SIG-M5 treated with dmso at 0.1 percent for 504 hours (cell line): Measurements from ENCODE around the gene UBR3.

Experiments
- DNase-seq: peaks from one replicate; lab custom pipeline; 2025; ENCODE audit not compliant: unreplicated experiment; lab: John Stamatoyannopoulos, UW

The UBR3 gene

DNA sequence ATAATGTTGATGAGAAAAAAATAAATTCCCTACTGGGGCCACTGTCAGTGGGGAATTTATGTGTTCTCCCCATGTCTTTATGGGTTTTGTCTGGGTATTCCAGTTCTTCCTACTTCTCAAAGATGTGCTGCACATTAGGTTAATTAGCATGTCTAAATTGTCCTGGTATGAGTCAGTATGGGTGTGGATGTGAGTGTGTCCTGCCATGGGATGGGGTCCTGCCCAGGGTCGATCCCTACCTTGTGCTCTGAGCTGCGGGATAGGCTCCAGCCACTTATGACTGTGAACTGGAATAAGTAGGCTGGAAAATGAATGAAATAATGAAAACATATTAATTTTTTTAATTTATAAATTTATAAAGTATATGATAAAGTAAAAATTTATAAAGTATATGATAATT lies 167.5 kb downstream of the UBR3 start:
- no peak for DNase-seq

DNA sequence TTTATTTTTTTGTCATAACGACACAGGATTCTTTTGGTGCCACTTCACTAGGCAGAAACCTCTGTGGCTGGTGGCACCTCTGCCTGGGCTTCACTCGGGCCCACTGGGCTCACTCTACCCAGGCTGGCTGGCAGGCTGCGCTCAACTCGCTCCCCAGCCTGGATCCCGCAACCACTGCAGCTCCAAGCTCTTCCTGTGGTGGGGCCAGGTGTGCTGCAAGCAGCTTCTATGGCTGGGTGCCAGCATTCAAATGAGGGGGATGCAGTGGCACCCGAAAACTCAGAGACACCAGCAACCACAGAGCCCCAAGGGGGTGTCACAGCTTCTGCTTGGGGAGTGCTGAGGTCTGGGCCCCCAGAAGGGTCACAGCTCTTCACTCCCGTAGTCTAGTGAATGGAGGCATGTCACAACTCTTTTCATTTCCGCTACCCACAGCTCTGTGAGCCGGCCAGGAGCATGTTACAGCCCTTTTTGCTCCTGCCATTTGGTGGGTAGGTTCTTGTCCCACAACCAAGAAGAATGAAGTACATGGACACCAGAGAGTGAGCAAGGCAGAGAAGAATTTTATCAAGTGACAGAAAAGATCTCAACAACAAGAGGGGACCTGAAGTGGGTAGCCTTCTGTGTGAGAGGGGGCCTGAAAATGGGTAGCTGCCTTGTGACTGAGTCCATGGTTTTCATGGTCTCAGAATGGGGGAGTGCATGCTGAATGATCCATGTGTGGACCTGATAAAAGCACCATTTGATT lies 170.1 kb downstream of the UBR3 start:
- no peak for DNase-seq

DNA sequence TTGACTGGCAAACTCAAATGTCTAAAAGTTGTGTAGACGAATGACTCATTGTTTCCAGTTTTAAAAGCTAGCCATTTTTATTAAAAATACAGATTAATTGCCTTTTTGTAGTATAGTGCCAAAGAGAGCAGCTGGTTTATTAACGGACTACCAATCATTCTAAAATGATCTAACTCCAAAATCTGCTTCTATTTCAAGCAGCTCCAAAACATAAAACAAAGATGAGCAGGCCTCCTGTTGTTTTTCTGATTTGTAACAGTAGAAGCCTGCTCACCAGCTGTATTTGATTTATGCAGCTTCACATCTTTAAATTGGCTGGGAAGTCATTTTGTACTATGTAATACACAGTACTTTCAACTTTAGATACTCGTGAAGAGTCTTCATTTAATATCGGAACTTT lies 171.8 kb downstream of the UBR3 start:
- no peak for DNase-seq

DNA sequence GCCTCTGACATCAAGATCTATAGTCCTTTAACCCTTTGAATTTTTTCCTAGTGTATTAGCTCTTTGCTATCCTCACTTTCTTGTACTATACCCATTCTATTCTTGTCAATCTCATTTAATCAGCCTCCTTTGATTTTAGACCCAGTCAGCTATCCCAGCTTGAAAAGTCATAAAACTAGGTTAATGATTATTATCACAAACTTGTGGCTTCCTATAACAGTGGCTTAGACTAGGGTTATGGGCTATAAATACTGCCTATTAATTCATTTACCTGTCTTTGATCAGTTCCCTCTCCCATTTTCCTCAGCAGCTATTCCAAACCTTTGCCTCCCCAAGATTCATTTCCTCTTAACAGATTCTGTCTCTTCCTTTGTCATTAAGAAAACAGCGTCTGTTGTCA lies 174.8 kb downstream of the UBR3 start:
- DNase-seq: no peak

DNA sequence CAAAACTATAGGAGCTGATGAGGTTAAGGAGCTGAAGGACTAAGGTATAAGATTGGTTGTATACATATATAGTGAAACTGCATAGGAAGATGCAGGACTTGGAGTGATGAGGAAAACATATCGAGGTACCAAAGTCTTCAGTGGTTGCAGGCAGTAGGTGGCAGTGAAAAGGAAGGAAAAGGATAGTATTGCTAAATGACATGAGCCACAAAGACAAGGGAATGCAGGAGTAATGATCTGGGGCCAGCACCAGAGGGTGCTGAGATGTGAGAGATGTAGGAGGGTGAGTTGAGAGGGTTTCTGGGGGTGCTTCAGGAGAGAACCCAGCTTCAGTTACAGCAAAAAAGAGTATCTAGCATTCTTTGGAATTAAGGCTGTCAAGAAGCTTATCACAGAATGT lies 178.4 kb downstream of the UBR3 start:
- DNase-seq: peak; percentile 42

DNA sequence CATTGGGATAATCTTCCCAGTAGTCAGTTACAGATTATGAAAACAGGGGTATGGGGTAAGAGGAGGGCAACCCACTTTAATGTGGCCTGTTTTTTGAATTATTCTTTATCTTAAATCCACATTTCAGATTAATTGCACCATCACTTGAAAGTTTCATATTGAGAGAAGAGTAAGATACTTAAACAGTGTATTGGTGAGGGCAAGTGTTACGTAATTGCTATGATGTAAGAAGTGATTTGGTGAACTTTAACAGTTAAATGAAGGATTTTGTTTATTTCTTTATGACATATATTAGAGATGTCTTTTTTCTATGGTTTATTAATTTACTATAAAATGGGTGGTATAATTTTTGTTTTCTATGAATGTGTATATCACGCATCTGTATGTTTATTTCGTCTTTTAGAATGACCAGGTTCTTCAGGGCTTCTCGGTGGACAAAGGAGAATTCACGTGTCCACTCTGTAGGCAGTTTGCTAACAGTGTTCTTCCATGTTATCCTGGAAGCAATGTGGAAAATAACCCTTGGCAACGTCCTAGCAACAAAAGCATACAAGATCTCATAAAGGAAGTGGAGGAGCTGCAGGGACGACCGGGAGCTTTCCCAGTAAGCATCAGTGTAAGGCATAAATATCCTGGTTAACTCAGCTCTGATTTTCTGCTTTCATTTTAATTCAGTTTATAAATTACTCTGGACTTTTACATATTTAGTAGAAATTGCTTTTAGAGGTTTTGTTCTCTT lies 179.5 kb downstream of the UBR3 start:
- peak; percentile 34 for DNase-seq

DNA sequence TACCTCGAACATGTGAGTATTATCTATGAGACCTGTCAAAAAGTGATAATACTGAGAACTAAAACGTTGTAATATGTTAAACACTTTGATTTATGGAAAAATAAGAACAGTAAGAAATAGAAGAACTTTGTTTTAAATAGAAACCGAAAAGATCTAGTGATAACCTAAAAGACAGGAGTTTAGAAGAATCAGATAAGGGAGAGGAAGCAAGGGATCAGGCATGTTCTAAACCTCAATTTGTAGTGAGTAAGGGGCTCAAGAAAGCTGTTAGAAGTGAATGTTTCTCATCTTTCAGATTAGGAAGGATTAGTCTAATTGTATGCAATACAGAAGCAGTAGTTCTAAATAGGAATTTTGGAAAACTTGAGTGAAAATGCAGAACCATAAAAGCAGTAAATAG lies 182.0 kb downstream of the UBR3 start:
- DNase-seq: no peak

DNA sequence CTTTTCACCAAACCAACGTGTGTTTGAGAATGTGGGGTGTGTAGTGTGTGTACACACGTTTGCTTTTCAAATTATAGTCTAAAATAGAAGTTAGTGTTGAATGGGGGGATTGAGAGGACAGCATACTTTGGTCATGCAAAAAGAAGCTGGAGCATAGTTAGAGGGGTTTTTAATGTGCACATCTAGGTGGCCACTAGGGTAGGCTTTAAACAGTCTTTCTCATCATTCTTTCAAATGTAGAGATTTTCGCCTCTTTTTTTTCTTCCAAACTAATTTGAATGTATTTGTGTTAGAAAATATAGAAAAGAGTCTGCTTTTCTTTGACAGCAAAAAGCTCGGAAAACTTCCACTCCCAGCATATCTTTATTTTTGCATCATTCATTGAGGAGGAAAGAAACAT lies 185.5 kb downstream of the UBR3 start:
- no peak for DNase-seq

DNA sequence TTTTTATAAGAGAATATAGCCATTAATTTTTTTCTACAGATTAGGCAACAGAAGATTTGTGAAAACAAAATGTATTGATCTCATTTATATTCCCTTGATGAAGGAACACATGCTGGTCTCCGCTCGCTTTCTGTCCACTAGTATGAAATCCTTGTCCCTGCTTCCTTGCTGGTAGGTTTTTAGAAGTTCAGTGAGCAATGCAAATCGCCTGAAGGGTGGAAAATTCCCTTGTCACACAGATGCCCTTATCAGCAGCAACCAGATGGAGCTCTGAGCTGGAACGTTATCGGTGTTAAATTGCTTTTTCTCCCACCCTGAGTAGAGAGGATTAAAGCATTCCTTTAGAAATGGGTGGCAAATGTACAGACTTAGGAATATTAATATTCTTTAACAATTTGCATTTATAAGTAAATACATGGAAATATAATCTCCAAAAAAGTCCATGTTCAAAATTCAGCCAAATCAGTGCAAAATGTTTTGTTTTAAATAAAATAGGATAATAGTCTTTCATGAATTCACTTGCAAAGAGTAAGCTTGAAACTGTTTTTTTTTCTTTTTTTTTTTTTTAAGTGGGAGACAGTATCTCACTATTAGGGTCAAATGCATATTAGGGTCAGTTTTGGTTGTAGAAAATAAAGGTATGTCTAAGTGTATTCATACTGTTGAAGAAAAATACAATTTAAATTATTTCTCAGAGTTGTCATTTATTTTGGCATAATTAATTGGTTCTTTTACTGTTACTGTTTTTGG lies 186.7 kb downstream of the UBR3 start:
- no peak for DNase-seq

DNA sequence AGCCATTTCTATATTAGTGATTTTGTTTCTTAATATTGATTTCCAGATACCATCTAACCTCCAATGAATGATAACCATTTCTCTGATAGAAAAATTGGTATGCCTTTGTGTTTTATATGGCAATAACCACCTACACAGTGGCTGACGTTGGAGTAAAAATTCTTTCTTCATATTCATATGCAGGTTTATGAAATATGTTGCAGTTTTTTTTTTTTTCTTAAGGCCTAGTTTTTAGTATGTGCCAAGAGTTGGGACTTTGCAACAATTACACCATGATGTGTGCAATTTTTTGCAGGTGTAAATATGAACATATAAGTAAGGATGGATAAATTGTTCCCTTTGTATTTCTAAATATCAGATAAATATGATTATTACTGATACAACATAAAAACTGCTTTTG lies 187.5 kb downstream of the UBR3 start:
- DNase-seq: no peak

DNA sequence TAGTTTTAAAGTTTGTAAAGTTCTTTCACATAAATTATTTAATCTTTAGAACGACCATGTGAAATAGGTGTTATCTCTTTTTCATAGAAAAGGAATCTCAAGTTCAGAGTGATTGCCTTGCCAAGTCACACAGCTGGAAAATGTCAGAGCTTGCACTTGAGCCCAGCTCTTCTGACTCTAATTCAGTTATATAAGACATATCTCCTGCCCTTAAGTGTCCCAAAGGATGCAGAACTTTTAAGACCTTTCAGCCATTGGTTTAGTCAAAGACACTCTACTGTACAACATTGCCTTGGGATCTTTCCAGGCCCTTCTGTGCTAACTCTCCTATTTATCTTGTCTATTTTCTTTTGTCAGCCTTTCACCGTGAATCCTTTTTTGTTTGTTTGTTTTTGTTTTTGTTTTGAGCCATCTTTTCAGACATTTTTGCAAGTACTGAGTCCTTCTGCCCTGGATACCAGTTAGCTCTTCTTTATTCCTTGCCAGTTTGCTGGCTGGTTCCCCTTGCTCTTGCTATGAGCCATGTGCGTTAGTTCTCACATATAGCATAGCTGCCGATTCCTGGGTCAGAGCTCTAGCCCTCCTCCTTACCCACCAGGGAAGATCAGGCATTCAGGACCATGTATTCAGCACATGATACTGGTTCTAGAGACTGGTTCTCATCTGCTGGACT lies 190.7 kb downstream of the UBR3 start:
- DNase-seq: no peak

DNA sequence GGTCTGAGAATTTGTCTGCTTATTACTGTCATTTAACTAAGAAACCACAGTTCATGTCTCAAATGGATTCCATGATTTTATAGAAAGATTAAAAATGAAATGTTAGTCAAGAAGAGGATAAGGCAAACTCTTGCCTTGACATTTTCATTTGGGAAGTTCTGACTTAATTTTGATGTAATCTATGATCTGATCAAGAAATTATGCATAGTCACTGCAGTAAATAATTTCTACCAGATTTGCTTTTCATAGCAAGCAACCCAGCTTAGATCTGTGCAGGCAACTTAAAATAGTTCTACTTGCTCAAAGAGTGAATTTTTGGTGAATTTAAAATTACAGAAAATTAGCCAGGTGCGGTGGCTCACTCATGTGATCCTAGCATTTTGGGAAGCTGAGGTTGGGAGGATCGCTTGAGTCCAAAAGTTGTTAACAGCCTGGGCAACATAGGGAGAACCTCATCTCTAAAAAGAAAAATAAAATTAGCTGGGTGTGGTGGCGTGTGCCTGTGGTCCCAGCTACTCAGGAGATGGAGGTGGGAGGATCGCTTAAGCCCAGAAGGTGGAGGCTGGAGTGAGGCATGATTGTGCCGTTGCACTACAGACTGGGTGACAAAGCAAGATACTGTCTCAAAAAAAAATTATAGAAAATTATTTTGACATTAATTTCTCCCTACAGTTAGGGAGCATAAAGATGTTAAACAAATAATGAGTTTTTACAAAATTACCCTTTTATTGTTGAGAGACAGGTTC lies 192.0 kb downstream of the UBR3 start:
- DNase-seq: no peak

DNA sequence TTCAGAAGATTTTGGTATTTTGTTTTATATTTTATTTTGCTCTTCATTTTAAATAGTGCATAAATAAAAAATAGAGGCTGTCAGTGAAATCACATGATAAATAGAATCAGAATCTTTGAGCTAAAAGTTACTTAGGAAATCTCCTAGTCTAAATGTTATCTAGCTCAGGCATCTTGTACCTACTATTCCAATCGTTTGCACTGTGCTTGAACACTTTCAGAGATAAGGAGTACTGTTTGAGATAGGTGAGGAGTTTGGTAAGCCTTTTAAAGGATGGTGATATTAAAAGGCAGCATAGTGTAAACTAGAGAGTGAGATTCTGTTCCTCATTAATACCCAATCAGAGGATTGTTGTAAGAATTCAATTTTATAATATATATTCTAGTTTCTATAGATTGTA lies 193.5 kb downstream of the UBR3 start:
- DNase-seq: no peak

DNA sequence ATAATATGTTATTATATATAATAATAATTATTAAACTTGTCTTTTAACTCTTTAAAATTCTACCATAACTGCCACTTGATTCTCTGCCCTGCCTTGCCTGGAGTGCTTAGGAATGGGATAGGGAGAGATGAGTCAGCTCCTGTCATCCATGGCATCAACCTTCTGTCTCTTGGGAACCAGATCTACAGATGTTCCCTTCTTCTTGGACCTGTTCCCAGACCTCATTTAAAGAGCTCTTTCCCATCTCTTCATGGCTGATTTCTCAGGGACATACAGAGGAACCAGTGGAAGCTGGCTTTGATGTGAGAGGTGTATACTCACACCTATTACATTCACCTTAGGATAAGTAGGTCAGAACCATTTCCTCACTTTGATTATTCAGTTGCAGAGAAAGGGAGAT lies 195.4 kb downstream of the UBR3 start:
- no peak for DNase-seq

DNA sequence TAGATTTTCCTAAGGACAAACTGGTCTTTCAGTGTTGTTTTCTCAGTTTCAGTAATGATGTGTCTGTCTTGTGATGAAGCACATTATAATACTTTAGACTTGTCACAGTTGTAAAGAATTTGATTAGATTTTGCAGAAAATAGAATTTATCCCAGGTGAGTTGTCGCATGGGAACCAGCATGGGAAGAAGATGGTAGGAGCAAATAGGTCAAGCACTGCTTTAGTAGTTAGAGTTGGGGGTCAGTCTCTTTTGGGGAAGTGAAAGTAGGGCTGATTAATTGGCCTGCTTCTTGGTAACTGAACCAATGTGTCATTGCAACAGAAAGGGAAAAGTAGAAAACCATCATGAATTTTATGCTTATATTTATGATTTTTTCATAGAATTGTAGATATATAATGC lies 197.5 kb downstream of the UBR3 start:
- no peak for DNase-seq

DNA sequence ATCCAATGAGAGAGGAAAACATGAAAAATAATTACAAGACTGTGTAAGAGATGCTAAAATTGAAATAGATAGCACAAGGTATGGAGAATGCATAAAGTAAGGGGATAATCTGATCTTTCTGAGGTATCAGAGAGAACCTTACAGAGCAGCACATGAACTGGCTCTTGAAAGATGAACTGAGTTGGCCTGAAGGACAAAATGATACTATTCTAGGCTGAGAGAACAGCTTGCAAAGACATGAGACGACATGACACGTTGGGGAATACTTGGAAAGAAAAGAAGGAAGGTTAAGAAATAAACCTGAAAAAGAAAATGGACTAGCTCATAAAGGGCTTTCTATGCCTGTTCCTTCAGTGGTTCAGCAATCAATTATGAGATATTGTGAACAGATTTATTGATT lies 198.0 kb downstream of the UBR3 start:
- DNase-seq: no peak

DNA sequence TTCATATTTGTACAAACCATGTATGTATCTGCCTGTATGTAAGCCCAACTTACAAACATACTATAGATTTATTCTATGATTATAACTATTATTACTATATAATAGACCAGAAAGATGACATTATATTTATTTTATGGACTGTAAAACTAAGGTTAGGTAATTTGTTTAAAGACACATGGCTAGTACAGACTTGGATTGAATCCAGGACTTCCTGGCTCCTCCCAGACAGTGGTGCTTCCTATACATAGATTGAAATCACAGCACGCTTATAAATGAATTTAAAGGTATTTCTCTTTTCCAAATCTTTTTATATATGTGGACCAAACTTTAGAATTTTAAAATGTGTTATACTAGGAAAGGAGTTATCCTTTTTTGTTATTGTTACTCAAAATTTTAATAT lies 199.1 kb downstream of the UBR3 start:
- DNase-seq: no peak

DNA sequence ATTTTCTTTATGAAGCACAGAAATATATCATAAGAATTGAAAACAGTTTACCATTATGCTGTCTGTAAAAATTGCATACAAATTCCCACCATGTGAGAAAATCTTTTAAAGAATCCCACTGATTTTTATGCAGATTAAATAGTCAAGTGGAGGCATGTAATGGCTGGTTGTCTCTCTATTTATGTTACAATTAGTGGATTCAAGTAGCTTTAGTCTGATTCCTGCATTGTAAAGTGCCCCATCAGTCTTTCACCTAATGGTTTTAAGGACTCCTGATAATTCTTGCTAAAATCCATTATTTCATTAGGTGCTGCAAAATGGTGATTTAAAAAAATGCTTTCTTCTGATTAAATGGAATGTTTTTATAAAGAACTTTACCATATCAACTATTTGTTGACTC lies 202.3 kb downstream of the UBR3 start:
- no peak for DNase-seq

DNA sequence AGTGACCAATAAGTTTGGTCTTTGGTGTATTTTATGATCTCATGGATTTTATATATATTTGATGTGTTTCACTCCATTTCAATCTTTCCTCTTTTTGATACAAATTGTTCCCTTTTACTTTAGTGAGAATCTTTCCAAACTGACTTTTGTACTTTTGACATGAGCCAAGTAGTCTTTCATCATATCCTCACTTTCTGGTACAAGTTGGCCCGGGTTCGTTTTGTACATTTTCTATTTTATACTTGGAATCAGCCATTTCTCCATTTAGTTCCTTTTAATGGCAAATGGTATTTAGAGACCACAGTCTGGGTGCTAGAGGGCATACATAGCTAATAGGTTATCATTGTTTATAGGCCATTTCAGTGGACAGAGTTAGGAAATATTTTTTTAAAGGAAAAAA lies 202.8 kb downstream of the UBR3 start:
- peak; percentile 22 for DNase-seq

DNA sequence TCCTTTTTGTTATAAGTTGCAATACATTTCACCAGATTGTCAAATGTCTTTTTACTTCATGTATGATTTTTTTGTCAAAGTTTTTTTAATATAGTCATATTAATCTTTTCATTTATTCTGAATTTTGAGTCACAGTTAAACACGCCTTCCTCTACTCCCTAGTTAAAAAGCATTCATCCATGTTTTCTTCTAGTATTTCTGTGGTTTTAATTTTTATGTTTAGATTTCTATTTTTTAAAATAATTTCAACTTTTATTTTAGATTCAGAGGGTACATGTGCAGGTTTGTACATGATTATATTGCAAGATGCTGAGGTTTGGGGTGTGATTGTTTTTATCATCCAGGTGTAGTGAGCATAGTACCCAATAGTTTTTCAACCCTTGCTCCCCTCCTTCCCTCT lies 204.0 kb downstream of the UBR3 start:
- no peak for DNase-seq

DNA sequence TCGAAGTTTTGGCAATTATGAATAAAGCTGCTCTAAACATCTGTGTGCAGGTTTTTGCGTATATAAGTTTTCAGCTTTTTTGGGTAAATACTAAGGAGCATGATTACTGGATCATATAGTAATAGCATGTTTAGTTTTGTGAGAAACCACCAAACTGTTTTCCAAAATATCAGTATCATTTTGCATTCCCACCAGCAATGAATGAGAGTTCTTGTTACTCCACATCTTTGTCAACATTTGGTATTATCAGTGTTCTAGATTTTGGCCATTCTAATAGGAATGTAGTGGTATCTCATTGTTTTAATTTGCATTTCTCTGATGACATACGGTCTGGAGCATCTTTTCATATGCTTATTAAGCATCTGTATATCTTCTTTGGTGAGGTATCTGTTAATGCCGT lies 207.3 kb downstream of the UBR3 start:
- DNase-seq: no peak
